Body of pancreas (tissue), 4 donors: ENCODE measurements around the gene GNAT1. TPM values are rescaled to one million over a fixed set of nuclear protein-coding genes. Genes with fewer than 3 reads are reported as not detected.

Experiments used
- ATAC-seq: fragments of 150-250 bp; one replicate; pipeline ENCODE4 v1.9.1; 2016
- DNase-seq, 4 donors: peaks; one replicate each; pipeline ENCODE4 v3.0.0-alpha.2; 2019
- H3K27ac ChIP-seq, 4 donors: fragments of 200-600 bp; sonication (generic); 1 replicate in 3 of 4; 2 replicates in 1 of 4; pipeline versions ENCODE4 v1.5.1 to v1.6.1; 2016 to 2019; ENCODE audit warnings: mild to moderate bottlenecking in 1 of 4, mixed read lengths in 1 of 4, moderate library complexity in 1 of 4
- H3K27me3 ChIP-seq, 2 donors: fragments of 200-600 bp; sonication (generic); one replicate each; pipeline ENCODE4 v1.6.0; 2016; ENCODE audit warnings: mild to moderate bottlenecking in 1 of 2
- H3K36me3 ChIP-seq, 2 donors: fragments of 200-600 bp; sonication (generic); replicated peaks in 1 of 2; 2 replicates each; pipeline ENCODE4 v1.5.1; 2016; ENCODE audit warnings: low read depth in 2 of 2; ENCODE audit not compliant: insufficient read depth in 1 of 2
- H3K4me1 ChIP-seq: fragments of 200-600 bp; sonication (generic); one replicate; pipeline ENCODE4 v1.6.0; 2016
- H3K4me3 ChIP-seq, 2 donors: fragments of 200-600 bp; sonication (generic); 1 replicate in 1 of 2; 2 replicates in 1 of 2; pipeline ENCODE4 v1.5.1; 2016 to 2019
- H3K9me3 ChIP-seq, 3 donors: fragments of 200-600 bp; sonication (generic); 1 replicate in 2 of 3; 2 replicates in 1 of 3; pipeline ENCODE4 v1.5.1; 2016
- CTCF ChIP-seq, 7 experiments: fragments of 450-650 bp in 4 of 7; fragments of 200-600 bp in 3 of 7; sonication (generic) in 3 of 7; IDR thresholded peaks; one replicate each; pipeline ENCODE4 v1.5.1; 2016 to 2019; ENCODE audit warnings: antibody characterized with exemption in 7 of 7
- POLR2A ChIP-seq, 3 donors: fragments of 450-650 bp; IDR thresholded peaks; one replicate each; pipeline ENCODE4 v1.6.1; 2016; ENCODE audit warnings: antibody characterized with exemption in 3 of 3, mild to moderate bottlenecking in 2 of 3
- WGBS, 2 donors: methylation state at CpG; one replicate each; pipeline ENCODE4 v1.1.5; 2017; 5-methylcytosine and 5-hydroxymethylcytosine counted together
- intact Hi-C: fragments of 100-400 bp; cut with DNase I; formaldehyde crosslinking; loops from one replicate; pipeline ENCODE4 v1.15.1; 2023
- total RNA-seq, 2 donors: library from RNA; depleted of rRNA; stranded (reverse); fragments of >200 nt; gene quantifications; one replicate each; pipeline ENCODE4 v1.1.0, GENCODE V29; 2016

Gene GNAT1
- total RNA-seq, 2 donors from 2014 or later = not detected

GRCh38 chr3:50174517-50174895, 16.9 kb upstream of the GNAT1 start:
- Histone ChIP-seq H3K27ac (no peak overlapping the region), H3K4me3 (no peak overlapping the region), H3K4me1 (peaks cover 37% of the 10 kb centered on the region), H3K36me3 (no peaks in the 10 kb centered on the region), H3K27me3 (no peaks in the 10 kb centered on the region), H3K9me3 (no peaks in the 10 kb centered on the region)
- WGBS, 2 donors = 95% methylated on average over 4 of the region's 7 CpGs; no CpG with 5 or more reads in 1 of the 2 donors
- intact Hi-C loops = no loop called here
- no peak for DNase-seq
- no peak for ATAC-seq
- TF ChIP-seq CTCF (IDR thresholded peaks at IDR 0.05) (no peak), POLR2A (IDR thresholded peaks at IDR 0.05) (no peak)

- DNase-seq (no peak), ATAC-seq (no peak)
- Histone ChIP-seq H3K4me1 (peaks cover 42% of the 10 kb centered on the region), H3K27me3 (no peaks in the 10 kb centered on the region), H3K27ac (no peak overlapping the region), H3K36me3 (no peaks in the 10 kb centered on the region), H3K9me3 (no peaks in the 10 kb centered on the region), H3K4me3 (no peak overlapping the region)
- 85 to 92% methylated on average over 7 to 16 of the region's 17 CpGs for WGBS, 2 donors
- TF ChIP-seq CTCF (IDR thresholded peaks at IDR 0.05) (no peak), POLR2A (IDR thresholded peaks at IDR 0.05) (no peak)
- intact Hi-C loops = no loop called here
These were observed 16.4 kb upstream of the GNAT1 start for GRCh38 chr3:50174947-50175524.

GRCh38 chr3:50177346-50177745, 14.1 kb upstream of the GNAT1 start:
- no peak overlapping the region for H3K4me3 ChIP-seq
- H3K9me3 ChIP-seq = no peaks in the 10 kb centered on the region
- intact Hi-C loops = no loop called here
- ATAC-seq = peak; percentile 19
- no peaks in the 10 kb centered on the region for H3K36me3 ChIP-seq
- TF ChIP-seq CTCF (IDR thresholded peaks at IDR 0.05) = no peak
- TF ChIP-seq POLR2A (IDR thresholded peaks at IDR 0.05) = no peak
- H3K27me3 ChIP-seq = no peaks in the 10 kb centered on the region
- H3K27ac ChIP-seq = no peak overlapping the region
- DNase-seq = peak; percentile 38 to 71 (median 46)
- WGBS, 2 donors = 53 to 67% methylated on average over 1 to 2 of the region's 2 CpGs
- H3K4me1 ChIP-seq = peaks cover 28% of the 10 kb centered on the region

GRCh38 chr3:50179710-50180109, 11.7 kb upstream of the GNAT1 start:
- Histone ChIP-seq H3K9me3 (no peaks in the 10 kb centered on the region), H3K36me3 (no peaks in the 10 kb centered on the region), H3K27ac (peak overlapping the region in 1 of 4 donors; percentile 9), H3K4me1 (peaks cover 22% of the 10 kb centered on the region), H3K27me3 (no peaks in the 10 kb centered on the region), H3K4me3 (no peak overlapping the region)
- 10 to 31% methylated on average over 2 of the region's 2 CpGs for WGBS, 2 donors
- TF ChIP-seq CTCF (IDR thresholded peaks at IDR 0.05) = no peak
- no peak for TF ChIP-seq POLR2A (IDR thresholded peaks at IDR 0.05)
- DNase-seq (no peak), ATAC-seq (no peak)
- intact Hi-C loops = no loop called here

- H3K36me3 ChIP-seq = no peaks in the 10 kb centered on the region
- 60 to 88% methylated on average over 1 to 5 of the region's 5 CpGs for WGBS, 2 donors
- H3K27me3 ChIP-seq = no peaks in the 10 kb centered on the region
- H3K27ac ChIP-seq = no peak overlapping the region
- no peak overlapping the region for H3K4me3 ChIP-seq
- ATAC-seq (no peak), DNase-seq (no peak)
- intact Hi-C loops = no loop called here
- peaks cover 20% of the 10 kb centered on the region for H3K4me1 ChIP-seq
- H3K9me3 ChIP-seq = no peaks in the 10 kb centered on the region
- TF ChIP-seq POLR2A (IDR thresholded peaks at IDR 0.05) (no peak), CTCF (IDR thresholded peaks at IDR 0.05) (no peak)
These were observed 9.4 kb upstream of the GNAT1 start for GRCh38 chr3:50181985-50182384.
